NCI-H82 (cell line): ENCODE measurements around the gene ABCC4.

Source experiments
- DNase-seq: peaks from one replicate; lab custom pipeline; 2025; lab: John Stamatoyannopoulos, UW

ABCC4 gene

GRCh38 chr13:95256091-95256490, 45.2 kb downstream of the ABCC4 start:
- no peak for DNase-seq

- no peak for DNase-seq
Measured at GRCh38 chr13:95255072-95255732, 46.0 kb downstream of the ABCC4 start.

GRCh38 chr13:95254339-95254738, 46.9 kb downstream of the ABCC4 start:
- DNase-seq: no peak

- DNase-seq: no peak
Measured at GRCh38 chr13:95253033-95253432, 48.2 kb downstream of the ABCC4 start.

- no peak for DNase-seq
Measured at GRCh38 chr13:95251641-95252040, 49.6 kb downstream of the ABCC4 start.

- no peak for DNase-seq
Measured at GRCh38 chr13:95250961-95251360, 50.3 kb downstream of the ABCC4 start.

GRCh38 chr13:95248953-95249352, 52.3 kb downstream of the ABCC4 start:
- DNase-seq: no peak

GRCh38 chr13:95247852-95248251, 53.4 kb downstream of the ABCC4 start:
- DNase-seq: no peak

GRCh38 chr13:95247171-95247570, 54.1 kb downstream of the ABCC4 start:
- peak; percentile 48 for DNase-seq

GRCh38 chr13:95246292-95247082, 54.8 kb downstream of the ABCC4 start:
- DNase-seq: peak; percentile 87

GRCh38 chr13:95245071-95245470, 56.2 kb downstream of the ABCC4 start:
- no peak for DNase-seq

GRCh38 chr13:95243207-95243606, 58.0 kb downstream of the ABCC4 start:
- no peak for DNase-seq

- DNase-seq: peak; percentile 65
Measured at GRCh38 chr13:95241321-95241720, 59.9 kb downstream of the ABCC4 start.

GRCh38 chr13:95239283-95239682, 62.0 kb downstream of the ABCC4 start:
- DNase-seq: peak; percentile 26

- DNase-seq: no peak
Measured at GRCh38 chr13:95237310-95237870, 63.9 kb downstream of the ABCC4 start.

GRCh38 chr13:95236774-95237173, 64.5 kb downstream of the ABCC4 start:
- no peak for DNase-seq

GRCh38 chr13:95235974-95236373, 65.3 kb downstream of the ABCC4 start:
- DNase-seq: no peak

- DNase-seq: no peak
Measured at GRCh38 chr13:95235199-95235756, 66.0 kb downstream of the ABCC4 start.

- no peak for DNase-seq
Measured at GRCh38 chr13:95234242-95234641, 67.0 kb downstream of the ABCC4 start.

GRCh38 chr13:95233026-95233635, 68.1 kb downstream of the ABCC4 start:
- peak; percentile 96 for DNase-seq

GRCh38 chr13:95231393-95231792, 69.9 kb downstream of the ABCC4 start:
- no peak for DNase-seq

- no peak for DNase-seq
Measured at GRCh38 chr13:95229855-95230254, 71.4 kb downstream of the ABCC4 start.
